ENCODE results near the gene GAA. TPM values are rescaled to one million over a fixed set of nuclear protein-coding genes. Genes with fewer than 3 reads are reported as not detected.

Gene GAA
- total RNA-seq, 1 donor from 2014 or later = 8.9 TPM

DNA sequence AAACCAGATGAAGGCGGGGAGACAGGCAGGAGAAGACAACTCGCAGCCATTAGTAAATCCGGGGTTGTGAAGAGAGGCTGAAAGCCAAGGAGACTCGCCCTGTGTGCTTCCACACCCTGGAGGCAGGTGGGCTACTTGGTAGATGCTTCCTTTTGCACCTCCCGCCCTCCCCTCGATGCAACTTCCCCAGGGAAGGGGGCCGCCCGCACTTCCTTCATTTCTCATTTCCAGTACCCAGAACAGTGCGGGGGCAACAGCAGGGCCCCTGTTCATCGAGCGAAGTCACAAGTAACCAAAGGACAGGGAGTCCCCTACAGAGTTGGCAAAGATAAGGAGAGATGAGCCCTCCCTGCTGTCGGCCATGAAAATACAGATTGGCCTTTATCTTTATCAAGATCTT is 40.0 kb upstream of the GAA start:
- H3K4me3 ChIP-seq (ENCODE audit: low read depth, low read length) = no peak overlapping the region
- no peak for DNase-seq (ENCODE audit: low read depth)
- TF ChIP-seq, protein P1, sequence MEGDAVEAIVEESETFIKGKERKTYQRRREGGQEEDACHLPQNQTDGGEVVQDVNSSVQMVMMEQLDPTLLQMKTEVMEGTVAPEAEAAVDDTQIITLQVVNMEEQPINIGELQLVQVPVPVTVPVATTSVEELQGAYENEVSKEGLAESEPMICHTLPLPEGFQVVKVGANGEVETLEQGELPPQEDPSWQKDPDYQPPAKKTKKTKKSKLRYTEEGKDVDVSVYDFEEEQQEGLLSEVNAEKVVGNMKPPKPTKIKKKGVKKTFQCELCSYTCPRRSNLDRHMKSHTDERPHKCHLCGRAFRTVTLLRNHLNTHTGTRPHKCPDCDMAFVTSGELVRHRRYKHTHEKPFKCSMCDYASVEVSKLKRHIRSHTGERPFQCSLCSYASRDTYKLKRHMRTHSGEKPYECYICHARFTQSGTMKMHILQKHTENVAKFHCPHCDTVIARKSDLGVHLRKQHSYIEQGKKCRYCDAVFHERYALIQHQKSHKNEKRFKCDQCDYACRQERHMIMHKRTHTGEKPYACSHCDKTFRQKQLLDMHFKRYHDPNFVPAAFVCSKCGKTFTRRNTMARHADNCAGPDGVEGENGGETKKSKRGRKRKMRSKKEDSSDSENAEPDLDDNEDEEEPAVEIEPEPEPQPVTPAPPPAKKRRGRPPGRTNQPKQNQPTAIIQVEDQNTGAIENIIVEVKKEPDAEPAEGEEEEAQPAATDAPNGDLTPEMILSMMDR (conservative IDR thresholded peaks at IDR 0.05; ENCODE audit: low read depth, low read length) = no peak

DNA sequence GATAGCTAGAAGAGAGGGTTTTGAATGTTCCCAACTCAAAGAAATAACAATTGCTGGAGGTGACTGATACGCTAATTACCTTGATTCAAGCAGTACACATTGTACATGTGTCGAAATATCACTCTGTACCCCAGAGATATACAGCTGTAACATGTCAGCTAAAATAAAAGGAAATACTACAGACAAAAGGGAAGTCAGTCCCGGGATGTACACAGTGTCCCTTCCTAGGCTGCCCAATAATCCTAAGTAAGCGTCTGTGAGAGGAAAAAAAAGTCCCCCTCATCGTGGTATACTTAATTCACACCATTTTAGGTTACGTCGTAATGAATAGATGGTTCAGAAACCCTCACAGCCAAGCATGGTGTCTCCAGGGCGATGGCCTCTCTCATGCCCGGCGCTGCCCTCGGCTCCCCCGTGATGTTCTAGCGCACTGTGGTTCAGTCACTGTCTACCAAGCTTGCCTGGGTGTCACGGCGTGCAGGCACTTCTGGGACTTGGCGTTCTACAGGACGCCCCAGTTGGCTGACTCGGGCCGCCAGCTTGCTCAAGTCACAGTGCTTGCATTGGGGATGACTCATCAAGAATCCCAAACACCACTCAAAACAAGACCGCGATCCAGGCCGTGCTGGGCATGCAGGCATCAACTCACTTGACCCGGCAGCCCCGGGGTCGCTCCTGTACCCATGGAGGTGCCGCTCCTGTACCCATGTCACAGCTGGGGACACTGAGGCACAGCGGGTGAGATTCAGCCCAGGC is 37.4 kb upstream of the GAA start:
- TF ChIP-seq, protein P1 (conservative IDR thresholded peaks at IDR 0.05; ENCODE audit: low read depth, low read length) = no peak
- H3K4me3 ChIP-seq (ENCODE audit: low read depth, low read length) = no peak overlapping the region
- DNase-seq (ENCODE audit: low read depth) = peak; percentile 66

DNA sequence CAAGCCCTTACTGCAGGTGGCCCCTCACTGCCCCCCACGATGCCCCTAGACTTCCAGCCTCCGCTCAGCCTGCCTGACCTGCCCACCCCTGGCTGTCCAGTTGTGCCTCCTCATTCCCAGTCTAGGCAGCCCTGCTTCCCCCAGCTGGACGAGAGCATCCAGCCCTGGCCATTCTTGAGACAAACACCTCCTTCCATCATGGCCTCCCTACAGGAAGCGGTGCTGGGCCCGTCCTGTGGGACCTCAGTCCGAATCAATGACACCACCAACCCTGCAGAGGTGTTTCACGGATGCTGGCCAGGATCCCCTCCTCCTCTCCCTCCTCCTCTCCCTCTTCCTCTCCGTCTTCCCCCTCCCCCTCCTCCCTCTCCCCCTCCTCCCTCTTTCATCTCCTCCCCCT is 36.7 kb upstream of the GAA start:
- TF ChIP-seq, protein P1 (conservative IDR thresholded peaks at IDR 0.05; ENCODE audit: low read depth, low read length) = no peak

DNA sequence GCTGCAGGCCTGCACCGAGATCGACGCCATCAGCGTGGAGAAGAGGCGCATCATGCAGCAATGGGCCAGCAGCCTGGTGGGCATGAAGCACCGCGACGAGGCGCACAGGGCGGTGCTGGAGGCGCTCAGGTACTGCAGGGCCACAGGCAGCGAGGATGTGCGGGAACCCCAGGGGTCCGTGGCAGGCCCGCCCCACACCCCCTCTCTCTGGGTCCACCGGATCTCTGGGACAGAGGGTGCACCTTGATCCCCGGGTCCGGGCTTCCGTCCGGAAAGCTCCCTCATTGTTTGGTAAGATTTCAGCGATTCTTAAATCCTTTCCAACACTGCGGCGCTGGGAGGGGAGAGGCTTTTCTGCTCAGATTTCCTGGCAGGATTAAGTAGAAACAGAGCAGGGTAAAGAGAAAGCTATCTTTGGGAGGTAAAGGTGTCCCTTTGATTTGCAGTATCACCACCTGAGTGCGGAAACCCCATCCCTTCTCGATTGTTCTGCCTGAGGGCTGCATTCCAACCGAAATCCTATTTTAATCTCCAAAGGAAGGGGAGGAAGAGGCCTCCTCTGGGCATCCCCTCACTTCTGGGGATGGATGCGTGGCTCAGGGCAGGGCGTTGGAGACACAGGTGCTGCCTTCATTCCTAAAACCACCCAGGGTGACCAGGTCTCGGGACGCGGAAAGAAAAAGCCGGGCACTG is 35.8 kb upstream of the GAA start:
- no peak overlapping the region for H3K4me3 ChIP-seq (ENCODE audit: low read depth, low read length)
- TF ChIP-seq, protein P1 (conservative IDR thresholded peaks at IDR 0.05; ENCODE audit: low read depth, low read length) = no peak
- DNase-seq (ENCODE audit: low read depth) = no peak

More for the DNA sequence above, 36.7 kb upstream of the GAA start:
- no peak for DNase-seq (ENCODE audit: low read depth)
- H3K4me3 ChIP-seq (ENCODE audit: low read depth, low read length) = no peak overlapping the region

DNA sequence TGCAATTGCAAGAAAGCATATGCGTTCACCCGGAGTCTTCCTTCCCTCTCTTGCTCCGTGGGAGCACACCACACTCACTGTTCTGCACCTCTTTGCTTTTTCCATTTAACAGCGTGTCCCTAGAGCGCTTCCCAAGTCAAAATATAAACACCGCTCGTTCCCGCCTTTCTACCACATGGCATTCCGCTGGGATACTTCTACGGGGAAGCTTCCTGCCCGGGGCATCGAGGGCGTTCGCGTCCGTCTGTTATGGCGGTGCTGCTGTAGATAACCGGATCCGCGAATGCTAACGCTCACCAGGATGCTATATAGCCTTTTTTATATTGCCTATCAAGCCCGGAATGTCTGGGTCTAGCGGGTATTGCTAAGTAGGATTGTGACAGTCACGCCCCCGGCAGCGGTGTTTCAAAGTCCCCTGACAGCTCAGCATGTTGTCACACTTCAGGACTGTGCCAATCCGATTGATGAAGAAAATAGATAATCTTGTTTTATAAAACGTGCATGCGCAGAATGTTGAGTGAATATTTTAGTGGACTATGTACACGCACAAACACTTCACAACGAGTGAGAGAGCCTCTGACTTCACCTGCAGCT is 33.9 kb upstream of the GAA start:
- DNase-seq (ENCODE audit: low read depth) = no peak
- no peak overlapping the region for H3K4me3 ChIP-seq (ENCODE audit: low read depth, low read length)
- TF ChIP-seq, protein P1 (conservative IDR thresholded peaks at IDR 0.05; ENCODE audit: low read depth, low read length) = no peak

DNA sequence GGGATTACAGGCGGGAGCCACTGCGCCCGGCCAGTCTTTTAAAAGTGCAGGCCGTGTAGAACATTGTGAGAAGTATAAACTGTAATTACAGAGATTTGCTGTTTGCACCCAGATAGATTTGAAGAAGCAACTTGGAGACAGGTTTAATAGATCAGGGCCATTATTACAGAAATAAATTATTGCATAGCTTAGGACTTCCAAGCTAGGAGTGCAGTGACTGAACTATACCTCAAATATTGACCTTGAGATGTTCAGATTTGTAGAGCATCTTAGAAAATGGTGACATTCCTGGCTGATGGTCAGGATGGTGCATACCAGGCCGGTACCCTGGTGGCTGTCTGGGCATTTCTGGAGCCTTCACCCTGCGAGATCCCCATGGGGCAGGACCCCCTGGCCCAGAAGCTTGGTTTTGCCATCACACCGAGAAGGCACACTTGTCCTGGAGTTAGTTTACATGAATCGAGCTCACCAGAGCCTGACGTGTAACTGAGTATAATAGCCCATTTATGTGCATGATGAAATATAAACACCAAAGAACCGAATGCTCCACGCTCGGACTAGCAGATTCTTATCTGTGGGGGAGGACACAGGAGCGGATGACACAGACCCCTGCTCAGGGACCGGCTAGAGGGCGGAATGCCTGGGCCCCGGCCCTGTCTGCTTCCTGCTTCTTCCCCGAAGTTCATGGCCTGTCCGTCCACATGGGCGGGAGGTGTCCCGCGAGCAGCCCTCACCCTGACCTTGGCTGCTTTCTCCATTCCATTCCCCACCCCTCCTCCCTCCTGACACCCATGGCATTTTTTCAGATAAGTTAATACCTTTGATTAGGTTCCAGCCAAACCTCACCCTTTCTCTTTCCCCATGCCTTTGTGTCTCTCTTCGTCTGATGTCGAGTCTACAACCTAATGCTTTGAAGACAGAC is 32.8 kb upstream of the GAA start:
- no peak overlapping the region for H3K4me3 ChIP-seq (ENCODE audit: low read depth, low read length)
- no peak for DNase-seq (ENCODE audit: low read depth)
- TF ChIP-seq, protein P1 (conservative IDR thresholded peaks at IDR 0.05; ENCODE audit: low read depth, low read length) = no peak

Data from epithelial cell of proximal tubule (primary cell).